VCaP (cell line): Measurements from ENCODE around the gene CTF1.

ENCODE experiments used
- H3K27ac ChIP-seq: fragments of 450-650 bp; 2 replicates; pipeline ENCODE4 v1.5.1; 2017
- CTCF ChIP-seq: fragments of 450-650 bp; conservative IDR thresholded peaks from 2 replicates; pipeline ENCODE4 v1.5.1; 2017; ENCODE audit warnings: mild to moderate bottlenecking, moderate library complexity

The CTF1 gene

GRCh38 chr16:30866031-30866430, 30.4 kb upstream of the CTF1 start:
- H3K27ac ChIP-seq, result no peak overlapping the region
- TF ChIP-seq CTCF, result no peak

- H3K27ac ChIP-seq, result no peak overlapping the region
- TF ChIP-seq CTCF, result peak; percentile 45; the same call in 1 of the 2 replicates
Measured at GRCh38 chr16:30867747-30868146, 28.7 kb upstream of the CTF1 start.

- TF ChIP-seq CTCF, result no peak
- no peak overlapping the region for H3K27ac ChIP-seq
Measured at GRCh38 chr16:30870904-30871303, 25.5 kb upstream of the CTF1 start.

- H3K27ac ChIP-seq, result peak overlapping the region; percentile 80
- TF ChIP-seq CTCF, result no peak
Measured at GRCh38 chr16:30874244-30874820, 22.1 kb upstream of the CTF1 start.

- no peak for TF ChIP-seq CTCF
- H3K27ac ChIP-seq, result peak overlapping the region; percentile 80
Measured at GRCh38 chr16:30874821-30875717, 21.3 kb upstream of the CTF1 start.

- peak overlapping the region; percentile 80 for H3K27ac ChIP-seq
Measured at GRCh38 chr16:30875871-30876801, 20.3 kb upstream of the CTF1 start.

More at GRCh38 chr16:30875871-30876801, 20.3 kb upstream of the CTF1 start:
- no peak for TF ChIP-seq CTCF
